SH-SY5Y (cell line): ENCODE data around the gene SYTL1.

Experiments
- GATA2 ChIP-seq: IDR thresholded peaks from 2 replicates; pipeline ENCODE4 v1.6.1; 2011; ENCODE audit warnings: mild to moderate bottlenecking, low read depth, low read length
- GATA3 ChIP-seq: IDR thresholded peaks from 2 replicates; pipeline ENCODE4 v1.6.1; 2011; ENCODE audit warnings: low read depth, mild to moderate bottlenecking, low read length, moderate library complexity

- TF ChIP-seq GATA2 (no peak), GATA3 (no peak)
Observed at GRCh38 chr1:27363766-27364695, 22.2 kb downstream of the SYTL1 start.
